Stimulated activated CD8-positive, alpha-beta memory T cell treated with anti-CD3 and anti-CD28 coated beads, Interleukin-7, amount 100 ng/mL, for 4 hours (primary cell): ENCODE results near the gene TUBGCP6.

Experiments used
- DNase-seq, 2 donors: peaks; one replicate each; pipeline ENCODE4 v3.0.0-alpha.2; 2020; ENCODE audit warnings: low read depth in 2 of 2

The TUBGCP6 gene

DNA sequence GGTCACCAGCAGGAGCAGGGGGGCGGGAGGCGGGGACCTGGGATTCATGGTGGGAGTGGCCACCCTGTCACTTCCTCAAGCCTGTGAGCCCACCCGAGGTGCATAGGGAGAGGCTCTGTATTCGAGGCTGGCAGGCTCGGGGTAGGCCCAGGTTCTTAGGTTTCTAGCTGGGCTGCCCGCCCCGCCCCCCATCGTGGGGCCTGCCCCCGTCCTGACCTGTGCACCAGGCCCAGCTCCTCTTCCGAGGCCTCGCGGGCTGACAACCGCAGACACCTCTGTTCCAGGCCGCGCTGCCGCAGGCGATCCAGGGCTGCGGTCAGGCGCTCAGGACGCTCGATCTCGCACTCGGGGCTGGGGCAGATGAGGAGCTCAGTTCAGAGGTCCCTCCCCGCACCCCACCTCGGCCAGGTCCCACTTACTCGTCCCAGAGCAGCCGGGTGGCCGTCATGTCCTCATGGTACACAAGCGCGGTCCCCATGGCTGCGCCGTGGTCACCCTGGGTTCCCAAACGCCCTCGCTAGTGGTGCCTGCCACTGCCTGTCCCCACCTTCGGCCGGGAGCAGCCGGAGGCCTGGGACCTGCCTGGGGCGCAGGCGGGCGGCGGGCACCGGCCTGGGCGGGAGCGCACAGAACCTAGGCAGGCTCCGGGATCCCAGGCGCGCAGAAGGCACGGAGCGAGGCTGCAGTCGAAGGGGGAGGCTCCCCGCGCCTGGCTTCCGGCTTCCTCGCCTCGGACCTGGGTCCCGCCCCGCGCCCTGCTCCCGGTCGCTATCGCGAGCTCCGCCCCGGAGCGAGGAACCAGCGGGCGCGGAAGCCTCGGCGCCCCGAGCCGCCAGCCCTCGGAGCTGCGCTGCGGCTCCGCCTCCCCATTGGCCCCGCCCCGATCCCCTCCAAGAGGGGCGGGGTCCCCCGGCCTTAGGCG lies 6.0 kb upstream of the TUBGCP6 start, which contains the start of gene HDAC10:
Gene HDAC10 (minus strand): TSS at position 711 of the 922 bp plus-strand sequence. CDS start 233 bp downstream, at position 478.
- peak; percentile 46 to 73 for DNase-seq

DNA sequence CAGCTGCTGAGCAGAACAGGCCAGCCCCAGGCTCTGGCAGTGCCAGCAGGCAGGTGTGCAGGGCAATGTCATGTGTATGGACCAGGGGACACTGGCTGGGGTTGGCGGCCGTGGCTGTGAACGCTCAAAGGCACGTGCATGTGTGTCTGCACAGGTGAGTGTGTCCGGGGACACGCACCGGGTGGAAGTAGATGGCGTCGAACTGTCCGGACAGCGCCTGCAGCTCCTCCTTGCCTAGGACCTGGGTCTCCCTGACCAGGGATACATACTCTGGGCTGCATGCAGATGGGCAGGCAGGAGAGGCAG lies 5.4 kb upstream of the TUBGCP6 start:
- no peak for DNase-seq

DNA sequence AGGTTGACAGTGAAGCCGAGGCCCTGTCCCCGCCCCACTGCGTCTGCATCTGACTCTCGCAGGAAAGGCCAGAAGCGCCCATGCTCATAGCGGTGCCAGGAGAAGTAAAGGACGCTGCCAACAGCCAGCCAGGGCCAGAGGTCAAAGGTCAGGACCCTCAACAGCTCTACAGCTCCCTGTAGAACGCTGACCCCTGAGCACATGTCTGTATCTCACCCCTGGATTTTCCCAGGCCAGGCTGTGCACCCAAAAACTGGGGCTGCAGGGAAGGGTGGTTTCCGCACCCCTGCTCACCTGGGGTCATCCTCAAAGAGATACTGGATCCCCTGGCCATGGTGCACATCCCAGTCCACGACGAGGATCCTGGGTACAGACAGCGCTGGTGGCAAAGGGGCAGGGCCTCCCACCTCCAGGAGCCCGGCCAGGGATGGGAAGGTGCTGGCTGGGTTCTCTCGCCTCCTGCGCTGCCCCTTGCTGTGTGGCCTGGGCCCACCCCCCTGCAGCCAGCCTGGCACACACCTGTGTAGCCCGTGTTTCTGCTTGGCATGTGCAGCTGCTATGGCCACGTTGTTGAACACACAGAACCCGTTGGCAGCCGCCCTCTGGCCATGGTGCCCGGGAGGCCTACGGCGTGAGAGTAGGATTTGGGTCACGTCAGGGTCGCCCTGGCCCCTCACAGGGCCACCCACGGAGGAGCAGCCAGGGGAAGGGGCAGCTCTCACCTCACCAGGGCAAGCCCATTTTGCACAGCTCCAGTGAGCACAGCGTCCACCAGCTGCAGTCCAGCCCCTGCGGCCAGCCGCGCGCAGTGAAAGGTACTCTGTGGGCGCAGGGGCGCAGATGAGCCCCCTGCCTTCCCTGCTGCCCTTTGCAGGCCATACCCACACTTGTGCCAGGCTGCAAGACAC lies 4.8 kb upstream of the TUBGCP6 start:
- no peak for DNase-seq

DNA sequence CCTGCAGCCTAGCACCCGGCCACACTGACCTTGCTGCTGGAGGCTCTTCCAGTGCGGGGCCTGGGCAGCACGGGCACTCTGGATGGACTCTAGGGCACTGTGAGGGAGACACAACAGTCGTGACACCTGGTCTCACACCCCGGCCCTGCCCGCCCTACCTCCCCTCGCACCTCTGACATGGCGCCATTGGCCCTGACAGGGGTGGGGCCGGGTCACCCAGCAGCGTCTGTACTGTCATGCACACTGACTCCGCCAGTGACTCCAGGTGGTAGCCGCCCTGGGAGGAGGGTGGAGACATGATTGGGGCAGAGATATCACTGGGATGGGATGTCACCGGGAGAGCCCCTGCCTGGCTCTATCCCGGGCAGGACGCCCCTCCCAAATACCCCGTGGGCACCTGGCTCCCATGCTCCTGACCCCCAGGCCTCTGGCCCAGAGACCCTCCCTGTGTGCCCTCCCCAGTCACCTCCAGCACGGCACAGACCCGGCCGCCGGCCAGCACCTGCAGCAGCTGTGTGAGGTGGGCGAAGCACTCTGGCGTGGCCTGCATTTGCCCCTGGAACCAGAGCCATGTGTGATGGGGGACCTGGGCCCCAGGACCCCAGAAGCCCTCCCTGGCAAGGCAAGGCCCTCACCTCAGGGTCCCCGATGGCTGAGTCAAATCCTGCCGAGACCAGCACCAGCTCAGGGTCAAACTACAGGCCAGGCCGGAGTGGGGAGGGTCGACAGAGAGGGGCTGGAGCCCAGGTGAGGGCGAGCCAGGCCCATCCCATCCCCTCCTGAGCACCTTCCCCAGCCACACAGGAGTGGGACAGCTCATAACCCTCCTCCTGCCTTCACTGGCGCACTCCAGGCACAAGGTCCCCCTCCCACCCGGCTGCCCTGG lies 3.6 kb upstream of the TUBGCP6 start:
- DNase-seq = no peak

DNA sequence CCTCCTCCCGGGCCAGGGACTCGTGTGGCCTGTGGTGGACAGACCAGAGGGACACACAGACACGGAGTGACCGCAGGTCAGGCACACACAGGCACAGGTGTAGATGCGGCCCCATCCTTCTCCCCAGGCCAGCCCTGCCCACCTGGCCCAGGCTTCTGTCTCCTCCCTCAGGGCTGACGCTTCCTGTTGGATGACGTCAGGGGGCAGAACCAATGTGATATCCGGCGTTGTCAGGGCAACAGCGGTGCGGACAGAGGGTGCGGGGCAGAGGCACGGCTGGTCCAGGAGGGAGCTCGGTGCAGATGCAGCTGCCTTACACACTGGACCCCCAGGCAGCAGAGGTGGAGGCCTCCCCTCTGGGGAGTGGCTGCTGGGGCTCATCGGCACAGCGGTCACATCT lies 2.9 kb upstream of the TUBGCP6 start:
- DNase-seq = no peak

DNA sequence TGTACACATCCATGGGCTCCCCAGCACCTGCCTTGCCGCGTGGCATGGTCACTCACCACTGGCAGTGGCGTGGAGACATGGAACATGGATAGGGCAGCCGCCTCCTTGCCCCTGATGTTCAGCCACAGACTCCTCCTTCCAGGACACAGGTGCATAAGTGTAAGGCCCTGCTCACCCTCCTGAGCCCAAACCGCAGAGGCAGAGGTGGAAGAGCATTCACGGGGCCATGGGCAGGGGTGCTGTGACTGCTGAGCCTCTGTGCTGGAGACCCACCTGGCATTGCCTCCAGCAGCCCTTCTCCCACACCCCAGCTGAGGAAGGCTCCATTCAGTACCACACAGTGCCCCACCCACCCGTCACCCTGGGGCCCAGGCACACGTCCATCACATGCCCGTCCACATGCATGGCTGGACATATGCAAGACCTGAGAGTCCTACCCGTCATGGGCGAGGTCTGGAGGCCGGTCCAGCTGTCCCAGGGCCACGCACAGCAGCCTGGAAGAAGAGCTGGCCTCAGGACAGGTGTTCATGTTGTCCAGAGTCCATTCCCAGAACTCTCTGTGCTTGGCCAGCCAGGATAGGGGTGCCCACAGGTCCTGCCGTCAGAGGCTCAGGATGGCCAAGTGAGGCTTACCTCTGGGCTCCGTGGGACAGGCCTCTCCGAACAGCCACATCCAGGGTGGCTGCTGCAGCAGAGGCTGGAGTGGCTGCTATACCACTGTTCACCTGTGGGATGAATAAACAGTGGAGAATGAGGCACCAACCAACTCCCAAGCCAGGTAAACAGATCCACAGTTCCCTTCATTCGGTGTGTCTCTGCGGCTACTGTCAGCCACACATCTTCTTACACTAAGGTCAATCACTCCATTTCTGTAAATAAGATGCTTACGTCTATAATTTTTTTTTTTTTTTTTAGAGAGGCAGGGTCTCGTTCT lies 1.7 kb upstream of the TUBGCP6 start:
- DNase-seq = no peak

DNA sequence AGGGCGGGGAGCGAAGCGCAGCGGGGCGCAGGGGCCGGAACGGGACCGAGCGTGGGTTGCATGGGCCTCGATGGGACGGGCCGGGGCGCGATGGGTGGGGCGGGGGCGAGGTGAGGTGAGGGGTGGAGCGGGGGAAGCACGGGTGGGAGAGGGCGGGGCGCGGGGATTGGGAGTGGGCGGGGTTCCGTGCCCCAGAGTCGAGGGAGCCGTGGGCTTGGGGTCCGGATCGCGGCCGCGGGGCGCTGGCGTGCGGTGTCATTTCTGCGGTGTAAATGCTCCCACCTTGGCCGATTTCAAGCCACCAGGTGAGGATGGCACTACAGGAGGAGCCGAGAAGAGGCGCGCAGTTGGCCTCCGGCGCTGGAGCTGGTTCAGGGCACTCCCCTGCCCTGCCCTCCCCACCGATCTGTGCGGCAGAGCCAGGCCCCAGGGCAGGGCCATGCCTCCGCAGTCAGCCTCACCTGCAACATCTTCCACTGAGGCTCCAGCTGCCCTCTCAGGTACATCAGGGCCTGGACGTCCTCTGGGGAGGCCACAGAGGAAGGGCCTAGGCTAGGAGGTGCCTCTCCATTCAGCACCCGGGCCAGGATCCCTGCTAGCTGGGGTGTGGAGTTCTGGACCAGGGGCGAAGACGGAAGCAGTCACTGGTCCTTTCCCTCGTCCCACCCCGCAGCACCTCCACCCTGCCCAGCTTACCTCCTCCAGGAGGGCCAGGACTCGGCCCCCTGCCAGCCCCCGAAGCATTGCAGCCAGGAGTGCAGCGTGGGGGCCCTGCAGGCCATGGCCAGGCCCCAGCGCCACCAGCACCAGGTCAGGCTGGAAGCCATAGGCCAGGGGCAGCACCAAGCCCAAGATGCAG lies 620 bp upstream of the TUBGCP6 start:
- no peak for DNase-seq

DNA sequence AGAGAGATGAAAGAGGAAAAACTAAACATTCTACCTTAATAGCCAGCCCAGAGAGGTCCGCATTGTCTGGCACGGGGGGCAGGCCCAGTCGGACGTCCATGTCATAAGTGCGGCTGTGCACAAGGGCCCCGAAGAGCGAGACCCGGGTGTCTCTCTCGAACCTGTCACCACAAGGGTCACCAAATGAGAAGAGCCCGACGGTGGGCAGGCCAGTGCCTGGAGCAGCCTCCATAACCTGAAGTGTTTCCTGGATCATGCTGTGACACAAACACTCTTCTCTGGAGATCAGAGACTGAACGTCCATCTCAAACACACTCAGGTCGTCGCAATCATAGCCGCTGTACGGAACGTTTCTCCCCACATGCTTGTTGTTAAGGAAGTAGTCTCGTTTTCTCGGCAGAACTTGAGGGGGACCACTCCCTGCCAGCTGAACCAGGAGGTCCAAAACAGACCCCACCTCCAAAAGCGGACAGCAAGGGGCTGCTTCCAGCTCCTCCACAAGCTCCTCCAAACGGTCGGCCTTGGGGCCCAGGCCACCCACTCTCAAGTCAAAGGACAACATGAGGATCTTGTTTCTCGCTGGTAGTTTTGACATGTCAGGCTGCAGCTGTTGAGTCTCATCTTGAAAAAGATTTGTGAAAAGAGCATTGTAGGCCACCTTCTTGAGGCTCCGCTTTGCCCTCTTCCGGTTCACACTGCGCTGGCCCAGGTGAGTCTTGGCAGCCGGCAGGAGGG lies 971 bp downstream of the TUBGCP6 start:
- DNase-seq = no peak

DNA sequence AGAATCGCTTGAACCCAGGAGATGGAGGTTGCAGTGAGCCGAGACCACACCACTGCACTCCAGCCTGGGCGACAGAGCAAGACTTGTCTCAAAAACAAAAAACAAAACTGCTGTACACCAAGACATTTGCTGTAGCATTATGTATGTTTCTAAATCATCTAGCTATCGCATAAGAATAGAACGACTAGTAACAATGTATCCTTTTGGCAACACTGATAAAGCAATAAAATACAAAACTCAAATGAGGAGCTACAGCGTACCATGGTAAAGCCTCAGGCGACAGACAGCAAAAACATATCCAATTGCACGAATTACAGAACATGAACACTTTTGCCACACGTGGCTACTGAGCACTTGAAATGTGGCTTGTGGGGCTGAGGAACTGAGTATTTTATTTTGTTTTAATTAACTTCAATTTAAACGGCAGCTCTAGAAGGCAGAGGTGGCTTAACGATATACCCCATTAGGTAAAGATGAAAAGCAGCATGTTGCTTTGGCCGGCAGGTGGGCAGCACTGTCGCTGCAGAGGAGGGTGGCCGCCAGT lies 2.3 kb downstream of the TUBGCP6 start:
- no peak for DNase-seq

DNA sequence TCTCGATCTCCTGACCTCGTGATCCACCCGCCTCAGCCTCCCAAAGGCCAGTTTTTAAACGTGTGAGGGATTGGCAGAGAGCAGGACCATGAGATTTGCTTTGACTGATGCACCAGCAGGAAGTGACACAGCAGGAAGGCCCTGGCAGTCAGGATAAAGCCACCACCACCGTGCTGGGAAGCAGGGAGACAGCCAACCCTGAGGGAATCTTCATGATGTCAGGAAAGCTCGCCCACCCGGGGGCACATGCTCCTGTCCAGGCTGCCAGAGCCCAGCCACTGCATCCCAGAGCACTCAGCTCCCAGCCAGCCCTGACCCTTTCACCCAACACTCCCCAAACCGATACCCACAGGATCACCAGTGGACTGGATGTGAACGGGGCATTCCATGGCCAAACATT lies 6.1 kb downstream of the TUBGCP6 start:
- no peak for DNase-seq

DNA sequence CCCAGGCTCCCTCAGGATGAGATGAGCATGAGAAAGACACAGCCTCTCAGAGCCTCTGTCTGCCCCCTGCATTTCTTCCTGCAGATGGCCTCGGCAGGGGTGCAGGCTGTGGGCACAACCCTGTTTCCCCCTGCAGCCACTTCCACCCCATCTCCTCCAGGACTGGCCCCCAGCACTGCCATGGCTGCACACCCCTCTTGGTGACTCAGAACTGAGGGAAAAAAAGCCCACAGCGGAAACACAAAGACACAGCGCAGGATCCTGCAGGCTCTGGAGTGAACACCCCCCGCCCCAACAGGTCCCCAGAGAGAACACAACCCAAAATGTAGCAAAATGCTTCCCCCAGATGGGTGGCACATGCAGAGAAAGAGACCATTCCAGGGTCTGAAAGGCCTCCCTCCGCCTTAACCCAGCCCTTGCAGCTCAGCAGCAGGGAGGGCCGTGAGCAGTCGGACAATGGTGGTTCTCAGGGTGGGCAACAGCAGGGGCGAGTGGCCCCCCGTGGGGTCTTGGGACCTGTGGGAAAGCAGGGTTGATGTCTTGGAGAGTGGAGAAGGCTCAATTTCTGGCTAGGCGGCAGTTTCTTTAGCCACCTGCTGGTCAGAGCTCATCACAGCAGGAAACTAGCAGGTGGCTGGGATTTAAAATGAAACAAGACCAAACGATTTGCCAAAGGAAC lies 8.0 kb downstream of the TUBGCP6 start:
- no peak for DNase-seq

DNA sequence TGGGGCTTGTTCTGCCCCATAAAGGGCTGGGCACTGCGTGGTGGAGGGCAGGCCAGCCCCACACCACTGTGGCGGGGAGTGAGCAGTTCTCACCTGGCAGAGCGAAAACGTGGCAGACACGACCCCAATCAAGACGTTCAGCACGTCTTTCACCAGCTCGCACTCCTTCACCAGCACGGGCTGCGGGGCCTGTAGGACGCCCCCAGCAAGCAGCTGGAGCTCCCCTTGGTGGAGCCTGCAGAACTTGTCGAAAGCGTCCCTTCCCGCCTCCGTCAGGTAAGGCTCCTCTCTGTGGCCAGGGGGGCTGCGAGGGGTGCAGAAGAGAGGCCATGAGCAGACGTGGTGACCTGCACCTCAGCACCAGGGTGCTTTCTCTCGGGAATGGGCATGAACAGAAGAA lies 11.6 kb downstream of the TUBGCP6 start:
- no peak for DNase-seq

DNA sequence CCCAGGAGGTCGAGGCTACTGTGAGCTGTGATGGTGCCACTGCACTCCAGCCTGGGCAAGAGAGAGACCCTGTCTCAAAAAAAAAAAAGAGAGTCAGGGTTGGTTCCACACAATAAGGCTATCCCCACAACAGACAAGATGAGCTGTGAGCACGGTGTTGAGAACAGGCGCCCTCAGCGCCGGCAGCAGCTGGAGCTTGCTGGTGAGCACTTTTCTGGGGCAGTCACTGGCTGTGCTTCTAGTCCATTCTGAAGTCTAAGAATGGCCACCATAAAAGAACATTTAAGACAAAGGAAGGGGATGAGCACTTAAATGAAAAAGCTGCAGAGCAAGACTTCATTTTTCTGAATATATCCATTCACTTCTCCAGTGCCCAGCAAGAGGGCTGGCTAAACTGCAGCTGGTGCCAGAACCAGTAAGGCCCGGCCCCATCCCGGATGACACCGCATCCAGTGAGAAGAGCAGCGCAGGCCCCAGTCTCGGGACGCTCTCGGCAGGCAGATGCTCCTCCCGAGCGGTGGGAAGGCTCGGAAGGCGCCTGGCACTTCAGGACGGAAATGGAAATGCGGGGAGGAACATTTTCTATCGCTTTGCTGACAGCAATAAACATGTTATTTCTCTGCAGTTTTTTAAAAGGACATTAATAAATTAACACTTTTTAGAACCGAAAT lies 12.2 kb downstream of the TUBGCP6 start:
- DNase-seq = no peak

DNA sequence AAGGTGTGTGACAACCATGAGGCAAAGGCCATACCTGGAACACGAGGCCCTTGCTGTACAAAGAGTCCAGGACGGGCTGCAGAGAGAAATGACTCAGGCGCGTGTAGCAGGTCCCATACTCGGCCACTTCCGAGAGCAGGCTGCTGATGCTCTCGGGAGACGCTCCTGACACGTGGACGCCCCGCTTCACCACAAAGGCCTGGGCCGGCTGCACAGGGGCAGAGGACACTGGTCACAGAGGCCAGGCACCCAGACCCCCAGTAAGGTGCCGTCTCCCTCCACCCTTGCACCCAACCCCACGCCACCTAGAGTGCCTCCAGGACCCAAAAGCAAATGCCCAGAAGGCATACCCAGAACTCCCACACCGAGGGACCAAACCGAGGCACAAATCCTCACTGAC lies 15.5 kb downstream of the TUBGCP6 start:
- DNase-seq = no peak

DNA sequence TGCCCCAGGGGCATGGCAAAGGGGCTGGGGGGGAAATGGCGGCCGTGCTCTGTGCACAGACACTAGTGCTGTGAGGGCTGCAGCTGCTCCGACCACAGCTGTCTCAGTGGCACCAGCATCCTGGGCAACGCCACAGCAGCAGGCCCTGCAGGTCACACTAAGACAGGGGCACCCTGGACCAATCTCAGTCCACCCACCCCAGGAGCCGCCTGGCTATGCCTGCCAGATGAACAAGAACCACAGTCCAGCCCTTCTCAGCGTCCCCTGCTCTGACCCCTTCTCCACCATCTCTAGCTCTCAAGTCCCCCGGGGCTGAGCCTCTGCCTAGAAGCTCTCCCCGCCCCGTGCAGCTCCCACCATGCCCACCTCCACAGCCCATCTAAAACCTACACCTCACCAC lies 16.5 kb downstream of the TUBGCP6 start:
- DNase-seq = no peak

DNA sequence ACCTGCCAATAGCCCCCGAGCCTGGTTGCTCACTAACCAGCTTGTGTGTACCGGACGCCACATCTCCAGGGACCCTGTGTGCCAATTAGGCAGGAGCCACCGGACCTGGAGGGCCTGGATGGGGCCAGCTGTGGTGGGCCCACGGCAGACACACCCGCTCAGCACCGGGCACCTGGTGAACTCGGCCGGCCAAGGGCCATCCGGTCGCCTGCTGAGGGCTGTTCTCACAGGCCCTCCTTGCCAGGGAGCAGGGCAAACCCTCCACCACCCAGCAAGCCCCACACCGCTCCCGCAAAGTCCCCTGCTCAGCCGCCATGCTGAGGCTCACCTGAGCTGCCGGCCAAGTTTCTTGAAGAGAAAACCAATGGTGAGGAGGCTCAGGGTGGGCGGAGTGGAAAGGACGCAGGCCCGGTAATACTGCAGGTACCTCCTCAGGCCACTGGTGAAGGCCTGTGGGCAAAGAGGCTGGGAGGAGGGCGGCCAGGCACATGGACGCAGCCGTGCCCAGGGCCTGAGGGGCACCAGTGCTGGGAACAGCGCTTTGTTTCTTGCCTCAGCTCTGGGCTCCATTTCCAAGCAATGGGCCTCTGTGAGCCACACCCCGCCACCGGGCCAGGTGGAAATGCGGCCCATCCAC lies 17.1 kb downstream of the TUBGCP6 start:
- no peak for DNase-seq

DNA sequence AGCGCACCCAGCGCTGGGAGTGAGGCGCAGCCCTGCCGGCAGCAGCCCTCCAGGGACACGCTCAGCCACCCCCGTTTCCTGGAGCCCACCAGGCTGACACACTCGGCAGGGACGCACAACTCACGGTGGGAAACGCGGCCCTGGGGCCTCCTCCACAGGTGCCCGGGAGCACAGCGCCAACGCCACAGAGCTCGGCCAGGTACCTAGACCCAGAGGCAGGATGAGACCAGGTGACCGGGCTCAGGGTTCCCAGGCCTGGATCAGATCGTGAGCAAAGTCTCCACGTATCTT lies 18.0 kb downstream of the TUBGCP6 start:
- no peak for DNase-seq
